Prostate gland (tissue), 2 donors: ENCODE results near the gene FOSL1. TPM values are rescaled to one million over a fixed set of nuclear protein-coding genes. Genes with fewer than 3 reads are reported as not detected.

Experiments used
- DNase-seq: peaks from one replicate; pipeline ENCODE4 v3.0.0-alpha.2; 2019; ENCODE audit warnings: low spot score
- H3K27ac ChIP-seq, 2 donors: fragments of 200-600 bp; sonication (generic); 2 replicates each; pipeline ENCODE4 v1.5.1; 2017 to 2019
- H3K27me3 ChIP-seq: fragments of 200-600 bp; sonication (generic); replicated peaks from 2 replicates; pipeline ENCODE4 v1.5.1; 2019; ENCODE audit not compliant: insufficient read depth
- H3K36me3 ChIP-seq, 2 donors: fragments of 200-600 bp; sonication (generic); 1 replicate in 1 of 2; 2 replicates in 1 of 2; pipeline versions ENCODE4 v1.5.1 to v1.8.1; 2017 to 2019
- H3K4me1 ChIP-seq: fragments of 200-600 bp; sonication (generic); replicated peaks from 2 replicates; pipeline ENCODE4 v1.5.1; 2019
- H3K4me3 ChIP-seq, 2 donors: fragments of 200-600 bp; sonication (generic); 2 replicates each; pipeline ENCODE4 v1.5.1; 2017 to 2019
- H3K9me3 ChIP-seq: fragments of 200-600 bp; sonication (generic); 2 replicates; pipeline ENCODE4 v1.5.1; 2017
- CTCF ChIP-seq, 4 experiments: fragments of 200-600 bp in 2 of 4; fragments of 450-650 bp in 2 of 4; sonication (generic) in 2 of 4; IDR thresholded peaks; 1 replicate in 3 of 4; 2 replicates in 1 of 4; pipeline ENCODE4 v1.5.1; 2016 to 2019; ENCODE audit warnings: antibody characterized with exemption in 4 of 4, mild to moderate bottlenecking in 2 of 4, moderate library complexity in 2 of 4
- POLR2A ChIP-seq: fragments of 450-650 bp; IDR thresholded peaks from one replicate; pipeline ENCODE4 v1.6.1; 2016; ENCODE audit warnings: antibody characterized with exemption, mild to moderate bottlenecking
- POLR2AphosphoS5 ChIP-seq: sonication (generic); formaldehyde crosslinking; IDR thresholded peaks from one replicate; pipeline ENCODE4 v1.6.1; 2017; ENCODE audit warnings: antibody characterized with exemption
- WGBS: methylation state at CpG from one replicate; pipeline ENCODE4 v1.1.5; 2018; 5-methylcytosine and 5-hydroxymethylcytosine counted together
- intact Hi-C: fragments of 100-400 bp; cut with DNase I; formaldehyde crosslinking; loops from one replicate; pipeline ENCODE4 v1.14.2; 2022
- total RNA-seq, 2 donors: library from RNA; depleted of rRNA; stranded (reverse); fragments of >200 nt; gene quantifications; one replicate each; pipeline ENCODE4 v1.1.0, GENCODE V29; 2016

The FOSL1 gene
- total RNA-seq, 2 donors from 2014 or later: 2.6 to 3.4 TPM

- 67% methylated on average over 6 of the region's 6 CpGs for WGBS
- Histone ChIP-seq H3K36me3 (no peaks in the 10 kb centered on the region), H3K4me3 (no peak overlapping the region), H3K9me3 (no peaks in the 10 kb centered on the region), H3K4me1 (no peaks in the 10 kb centered on the region), H3K27me3 (no peaks in the 10 kb centered on the region), H3K27ac (no peak overlapping the region)
- intact Hi-C loops: no loop called here
- no peak for TF ChIP-seq CTCF (IDR thresholded peaks at IDR 0.05)
- TF ChIP-seq POLR2A: no peak
- no peak for TF ChIP-seq POLR2AphosphoS5
- DNase-seq: no peak
Observed at GRCh38 chr11:65928667-65929066, 28.5 kb upstream of the FOSL1 start.

- DNase-seq: no peak
- Histone ChIP-seq H3K9me3 (no peaks in the 10 kb centered on the region), H3K4me1 (no peaks in the 10 kb centered on the region), H3K36me3 (no peaks in the 10 kb centered on the region), H3K4me3 (no peak overlapping the region), H3K27ac (no peak overlapping the region), H3K27me3 (no peaks in the 10 kb centered on the region)
- 52% methylated on average over 9 of the region's 9 CpGs for WGBS
- intact Hi-C loops: no loop called here
- TF ChIP-seq CTCF (IDR thresholded peaks at IDR 0.05): no peak
- TF ChIP-seq POLR2AphosphoS5: no peak
- TF ChIP-seq POLR2A: no peak
Observed at GRCh38 chr11:65927904-65928397, 27.8 kb upstream of the FOSL1 start.

DNA sequence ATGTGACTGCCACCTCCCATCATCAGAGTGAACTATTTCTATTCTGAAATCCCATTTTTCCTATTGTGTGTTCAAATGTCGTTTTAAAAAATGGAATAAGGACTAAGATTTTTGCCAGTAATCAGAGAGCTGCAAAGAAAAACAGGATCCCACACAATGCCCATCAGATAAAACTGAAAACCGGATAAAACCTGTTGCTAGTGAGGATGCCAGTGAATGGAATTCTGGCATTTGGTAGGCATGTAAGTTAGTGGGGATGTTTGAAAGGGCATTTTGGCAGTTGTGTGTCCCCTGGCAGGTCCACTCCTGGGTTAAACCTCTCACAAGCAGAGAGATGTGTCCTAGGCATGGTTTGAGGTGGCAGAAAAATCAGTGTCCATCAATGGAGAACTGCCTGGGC, 25.2 kb upstream of the FOSL1 start:
- intact Hi-C loops: no loop called here
- H3K36me3 ChIP-seq: no peaks in the 10 kb centered on the region
- no peak overlapping the region for H3K4me3 ChIP-seq
- H3K27me3 ChIP-seq: no peaks in the 10 kb centered on the region
- no peaks in the 10 kb centered on the region for H3K9me3 ChIP-seq
- no peak overlapping the region for H3K27ac ChIP-seq
- 37% methylated on average over 2 of the region's 2 CpGs for WGBS
- TF ChIP-seq CTCF (IDR thresholded peaks at IDR 0.05) (no peak), POLR2A (no peak), POLR2AphosphoS5 (no peak)
- DNase-seq: no peak
- peaks cover 8% of the 10 kb centered on the region for H3K4me1 ChIP-seq

- no peaks in the 10 kb centered on the region for H3K36me3 ChIP-seq
- intact Hi-C loops: no loop called here
- H3K4me1 ChIP-seq: peaks cover 15% of the 10 kb centered on the region
- TF ChIP-seq POLR2A (no peak), CTCF (IDR thresholded peaks at IDR 0.05) (no peak), POLR2AphosphoS5 (no peak)
- no peak overlapping the region for H3K4me3 ChIP-seq
- no peak overlapping the region for H3K27ac ChIP-seq
- no peak for DNase-seq
- 89% methylated on average over 3 of the region's 3 CpGs for WGBS
- H3K9me3 ChIP-seq: no peaks in the 10 kb centered on the region
- no peaks in the 10 kb centered on the region for H3K27me3 ChIP-seq
Observed at GRCh38 chr11:65922565-65922964, 22.4 kb upstream of the FOSL1 start.

GRCh38 chr11:65921876-65922275, 21.7 kb upstream of the FOSL1 start:
- peaks cover 22% of the 10 kb centered on the region for H3K4me1 ChIP-seq
- intact Hi-C loops: no loop called here
- H3K4me3 ChIP-seq: no peak overlapping the region
- no peak for DNase-seq
- 90% methylated on average over 10 of the region's 10 CpGs for WGBS
- no peaks in the 10 kb centered on the region for H3K9me3 ChIP-seq
- H3K36me3 ChIP-seq: no peaks in the 10 kb centered on the region
- TF ChIP-seq CTCF (IDR thresholded peaks at IDR 0.05) (no peak), POLR2A (no peak), POLR2AphosphoS5 (no peak)
- no peak overlapping the region for H3K27ac ChIP-seq
- no peaks in the 10 kb centered on the region for H3K27me3 ChIP-seq
